Gastroesophageal sphincter (tissue), 4 donors: ENCODE data around the gene TCEAL6. TPM values are rescaled to one million over a fixed set of nuclear protein-coding genes. Genes with fewer than 3 reads are reported as not detected.
A peak's percentile ranks its signal among the peaks of the same experiment; 100 is the strongest.
"Not testable (repeated sequence)": the region's sequence is repeated elsewhere in the genome, so short reads cannot be mapped to it uniquely, and the experiment has no call there.

Experiments used
- ATAC-seq: fragments of 150-250 bp; one replicate; pipeline ENCODE4 v1.9.1; 2016; ENCODE audit warnings: mild to moderate bottlenecking, moderate library complexity
- H3K27ac ChIP-seq, 4 donors: fragments of 200-600 bp; sonication (generic) in 3 of 4; 1 replicate in 3 of 4; 2 replicates in 1 of 4; pipeline ENCODE4 v1.5.1; 2016 to 2019
- H3K27me3 ChIP-seq: fragments of 200-600 bp; sonication (generic); one replicate; pipeline ENCODE4 v1.5.1; 2019
- H3K36me3 ChIP-seq, 2 donors: fragments of 200-600 bp; sonication (generic); one replicate each; pipeline ENCODE4 v1.5.1; 2019; ENCODE audit warnings: control low read depth in 1 of 2
- H3K4me1 ChIP-seq, 3 donors: fragments of 200-600 bp; sonication (generic); 1 replicate in 2 of 3; 2 replicates in 1 of 3; pipeline ENCODE4 v1.5.1; 2016 to 2019; ENCODE audit warnings: control low read depth in 2 of 3
- H3K4me3 ChIP-seq, 2 donors: fragments of 200-600 bp; sonication (generic); one replicate each; pipeline ENCODE4 v1.5.1; 2019; ENCODE audit warnings: mild to moderate bottlenecking in 1 of 2, moderate library complexity in 1 of 2
- H3K9me3 ChIP-seq, 3 donors: fragments of 200-600 bp; sonication (generic); one replicate each; pipeline ENCODE4 v1.5.1; 2017 to 2019; ENCODE audit warnings: control low read depth in 2 of 3
- EP300 ChIP-seq: sonication (generic); formaldehyde crosslinking; IDR thresholded peaks from one replicate; pipeline ENCODE4 v1.6.1; 2017; ENCODE audit warnings: antibody characterized with exemption, mild to moderate bottlenecking
- POLR2A ChIP-seq, 2 donors: fragments of 450-650 bp; IDR thresholded peaks; one replicate each; pipeline ENCODE4 v1.6.1; 2017; ENCODE audit warnings: antibody characterized with exemption in 2 of 2, mild to moderate bottlenecking in 2 of 2, moderate library complexity in 1 of 2
- POLR2AphosphoS5 ChIP-seq: sonication (generic); formaldehyde crosslinking; IDR thresholded peaks from one replicate; pipeline ENCODE4 v1.6.1; 2017; ENCODE audit warnings: antibody characterized with exemption
- WGBS, 2 donors: methylation state at CpG; one replicate each; pipeline ENCODE4 v1.1.5; 2018; ENCODE audit warnings: low coverage in 1 of 2; 5-methylcytosine and 5-hydroxymethylcytosine counted together
- total RNA-seq, 4 donors: library from RNA; depleted of rRNA; stranded (reverse); fragments of >200 nt; gene quantifications; one replicate each; pipeline ENCODE4 v1.1.0, GENCODE V29; 2016
- TF ChIP-seq, protein P1 (sequence below), 4 experiments: fragments of 200-600 bp in 2 of 4; fragments of 450-650 bp in 2 of 4; sonication (generic) in 1 of 4; IDR thresholded peaks; one replicate each; pipeline ENCODE4 v1.5.1; 2017 to 2019; ENCODE audit warnings: antibody characterized with exemption in 4 of 4, mild to moderate bottlenecking in 2 of 4, moderate library complexity in 2 of 4

Gene TCEAL6
- total RNA-seq, 4 donors from 2014 or later, result 0.39 to 1.3 TPM; not detected in 2

DNA sequence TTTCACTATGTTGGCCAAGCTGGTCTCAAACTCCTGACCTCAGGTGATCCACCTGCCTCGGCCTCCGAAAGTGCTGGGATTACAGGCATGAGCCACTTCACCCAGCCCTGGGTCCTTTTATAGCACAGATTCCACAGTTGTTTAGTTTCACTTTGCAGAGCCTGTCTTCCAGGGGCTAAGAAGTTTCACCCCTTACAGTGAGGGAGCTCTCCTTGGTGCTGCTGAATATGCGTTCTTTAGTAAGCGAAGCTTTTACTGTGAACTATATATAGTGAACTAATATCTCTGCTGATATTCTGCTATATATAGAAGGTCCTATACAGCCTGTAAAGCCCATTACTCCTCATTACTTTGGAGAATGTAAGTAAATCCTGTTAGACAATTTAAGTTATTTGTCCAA lies 4.2 kb downstream of the TCEAL6 start:
- 31 to 50% methylated on average over 2 to 4 of the region's 4 CpGs for WGBS, 2 donors
- H3K4me1 ChIP-seq, result no peaks in the 10 kb centered on the region
- no peak overlapping the region for H3K27ac ChIP-seq
- H3K27me3 ChIP-seq, result peaks cover 15% of the 10 kb centered on the region
- ATAC-seq, result no peak
- no peak overlapping the region for H3K4me3 ChIP-seq
- no peak for TF ChIP-seq POLR2A (IDR thresholded peaks at IDR 0.05)
- TF ChIP-seq POLR2AphosphoS5, result no peak
- TF ChIP-seq EP300, result no peak
- TF ChIP-seq, protein P1, sequence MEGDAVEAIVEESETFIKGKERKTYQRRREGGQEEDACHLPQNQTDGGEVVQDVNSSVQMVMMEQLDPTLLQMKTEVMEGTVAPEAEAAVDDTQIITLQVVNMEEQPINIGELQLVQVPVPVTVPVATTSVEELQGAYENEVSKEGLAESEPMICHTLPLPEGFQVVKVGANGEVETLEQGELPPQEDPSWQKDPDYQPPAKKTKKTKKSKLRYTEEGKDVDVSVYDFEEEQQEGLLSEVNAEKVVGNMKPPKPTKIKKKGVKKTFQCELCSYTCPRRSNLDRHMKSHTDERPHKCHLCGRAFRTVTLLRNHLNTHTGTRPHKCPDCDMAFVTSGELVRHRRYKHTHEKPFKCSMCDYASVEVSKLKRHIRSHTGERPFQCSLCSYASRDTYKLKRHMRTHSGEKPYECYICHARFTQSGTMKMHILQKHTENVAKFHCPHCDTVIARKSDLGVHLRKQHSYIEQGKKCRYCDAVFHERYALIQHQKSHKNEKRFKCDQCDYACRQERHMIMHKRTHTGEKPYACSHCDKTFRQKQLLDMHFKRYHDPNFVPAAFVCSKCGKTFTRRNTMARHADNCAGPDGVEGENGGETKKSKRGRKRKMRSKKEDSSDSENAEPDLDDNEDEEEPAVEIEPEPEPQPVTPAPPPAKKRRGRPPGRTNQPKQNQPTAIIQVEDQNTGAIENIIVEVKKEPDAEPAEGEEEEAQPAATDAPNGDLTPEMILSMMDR (IDR thresholded peaks at IDR 0.05), result no peak
- no peaks in the 10 kb centered on the region for H3K36me3 ChIP-seq
- H3K9me3 ChIP-seq, result no peaks in the 10 kb centered on the region

DNA sequence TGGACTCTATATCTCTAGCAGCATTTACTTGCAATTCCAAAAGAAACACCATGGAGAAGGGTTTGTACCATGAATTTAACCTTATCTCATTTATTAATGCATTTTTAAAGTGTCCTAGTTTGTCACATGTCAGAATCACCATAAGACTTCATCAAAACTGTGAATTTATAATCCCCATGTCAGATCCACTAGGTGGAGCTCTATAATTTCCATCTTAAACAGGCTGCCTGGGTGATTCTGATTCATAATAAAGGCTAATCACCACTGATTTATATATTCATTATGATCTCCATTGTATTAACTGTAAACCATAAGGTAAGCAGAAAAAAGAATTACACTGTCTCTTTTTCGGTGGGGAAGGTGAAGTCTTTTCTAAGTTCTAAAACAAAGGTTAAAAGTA lies 12.8 kb downstream of the TCEAL6 start:
- WGBS, 2 donors, result 29 to 33% methylated on average over 1 of the region's 1 CpG
- ATAC-seq, result no peak
- TF ChIP-seq POLR2A (IDR thresholded peaks at IDR 0.05) (no peak), EP300 (no peak), POLR2AphosphoS5 (no peak)
- TF ChIP-seq, protein P1 (IDR thresholded peaks at IDR 0.05), result peak in 1 of 4 experiments; percentile 36
- H3K27me3 ChIP-seq, result no peaks in the 10 kb centered on the region
- H3K9me3 ChIP-seq, result no peaks in the 10 kb centered on the region
- H3K36me3 ChIP-seq, result no peaks in the 10 kb centered on the region
- H3K4me1 ChIP-seq, result no peaks in the 10 kb centered on the region
- H3K4me3 ChIP-seq, result no peak overlapping the region
- H3K27ac ChIP-seq, result no peak overlapping the region

DNA sequence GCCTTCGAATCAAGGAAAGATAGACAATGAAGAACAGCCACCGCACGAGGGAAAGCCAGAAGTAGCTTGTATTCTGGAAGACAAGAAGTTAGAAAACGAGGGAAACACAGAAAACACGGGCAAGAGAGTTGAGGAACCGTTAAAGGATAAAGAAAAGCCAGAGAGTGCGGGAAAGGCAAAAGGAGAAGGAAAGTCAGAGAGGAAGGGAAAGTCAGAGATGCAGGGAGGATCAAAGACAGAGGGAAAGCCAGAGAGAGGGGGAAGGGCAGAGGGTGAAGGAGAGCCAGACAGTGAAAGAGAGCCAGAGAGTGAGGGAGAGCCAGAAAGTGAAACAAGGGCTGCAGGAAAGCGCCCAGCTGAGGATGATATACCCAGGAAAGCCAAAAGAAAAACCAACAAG lies 15.4 kb downstream of the TCEAL6 start:
- no peaks in the 10 kb centered on the region for H3K36me3 ChIP-seq
- no peaks in the 10 kb centered on the region for H3K27me3 ChIP-seq
- no peak overlapping the region for H3K4me3 ChIP-seq
- TF ChIP-seq POLR2AphosphoS5 (no peak), POLR2A (IDR thresholded peaks at IDR 0.05) (no peak), EP300 (no peak)
- TF ChIP-seq, protein P1 (IDR thresholded peaks at IDR 0.05), result no peak
- no peaks in the 10 kb centered on the region for H3K4me1 ChIP-seq
- peak overlapping the region in 3 of 4 donors; percentile 75 to 80 (median 77) for H3K27ac ChIP-seq
- H3K9me3 ChIP-seq, result no peaks in the 10 kb centered on the region
- no peak for ATAC-seq
- 36 to 39% methylated on average over 7 to 8 of the region's 8 CpGs for WGBS, 2 donors

DNA sequence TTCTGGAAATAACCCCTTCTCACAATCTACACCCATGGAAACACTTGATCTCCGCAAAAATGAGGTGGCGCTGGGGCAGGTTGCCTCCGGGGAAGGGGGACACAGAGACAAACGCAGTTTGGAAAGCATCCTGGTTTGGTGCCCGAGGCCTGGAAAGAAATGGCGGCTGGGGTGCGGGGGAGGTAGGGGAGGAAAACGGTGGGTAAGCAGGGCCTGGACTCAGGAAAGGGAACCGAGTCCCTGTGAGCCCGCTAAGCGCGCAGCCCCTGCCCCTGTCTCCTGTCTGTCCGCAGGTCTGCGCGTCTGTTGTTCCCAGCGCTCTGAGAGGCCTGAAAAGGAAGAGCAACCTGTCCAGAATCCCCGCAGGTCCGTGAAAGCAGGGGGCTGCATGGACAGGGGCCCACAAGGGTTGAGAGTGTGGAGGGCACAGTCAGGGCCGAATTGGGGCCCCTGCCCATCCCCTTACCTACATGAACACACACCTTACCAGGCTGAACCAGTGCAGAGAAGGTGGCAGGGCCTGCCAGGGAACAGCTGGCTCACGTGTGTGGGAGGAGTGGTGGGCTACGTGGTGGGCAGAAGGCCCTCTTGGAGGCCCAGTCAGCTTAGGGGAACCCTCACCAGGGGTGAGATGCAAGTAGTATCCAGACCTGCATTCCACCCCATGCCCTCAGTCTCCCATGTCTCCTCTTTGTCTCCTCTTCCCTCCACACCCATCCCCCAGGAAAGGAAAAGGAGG lies 16.0 kb downstream of the TCEAL6 start:
- WGBS, 2 donors, result 30% methylated on average over 3 of the region's 21 CpGs; no CpG with 5 or more reads in 1 of the 2 donors

DNA sequence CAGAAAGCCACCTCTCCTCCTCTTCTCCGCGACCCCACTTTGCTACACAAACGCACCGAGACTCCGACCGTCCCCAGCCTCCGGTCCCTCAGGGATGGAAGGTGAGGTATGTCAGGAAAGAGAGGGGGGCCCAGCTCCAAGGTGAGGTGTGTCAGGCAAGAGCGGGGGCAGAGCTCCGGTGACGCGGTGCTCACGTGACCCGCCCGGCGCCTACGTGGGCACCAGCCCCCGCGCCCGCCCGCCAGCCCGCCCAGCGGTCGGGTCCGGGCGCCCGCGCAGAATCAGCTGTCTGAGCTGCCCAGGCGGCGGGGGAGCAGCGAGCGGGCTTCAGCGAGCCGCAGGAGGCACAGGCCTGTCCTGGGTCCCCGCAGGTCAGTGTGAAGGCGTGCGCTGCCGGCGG lies 16.8 kb downstream of the TCEAL6 start, which contains the start of gene TCEAL2:
TSS of gene TCEAL2 (plus strand) at position 244 of the 400 bp plus-strand sequence. CDS start 1,152 bp downstream, outside the sequence.
- H3K27me3 ChIP-seq, H3K36me3 ChIP-seq, H3K9me3 ChIP-seq, H3K4me1 ChIP-seq: not testable (repeated sequence)
- ATAC-seq, result peak; percentile 86
- Histone ChIP-seq H3K27ac (peak within 1 kb of the TSS; percentile 59 to 80 (median 76)), H3K4me3 (peak within 1 kb of the TSS; percentile 49 to 69)
- WGBS, 2 donors, result no CpG with 5 or more reads among the region's 38 CpGs

More for the DNA sequence above, 16.0 kb downstream of the TCEAL6 start:
- H3K36me3 ChIP-seq, H3K27me3 ChIP-seq, H3K4me1 ChIP-seq, ATAC-seq, H3K9me3 ChIP-seq: not testable (repeated sequence)
- H3K4me3 ChIP-seq, result peak overlapping the region; percentile 49 to 69
- H3K27ac ChIP-seq, result peak overlapping the region; percentile 43 to 80 (median 76)

DNA sequence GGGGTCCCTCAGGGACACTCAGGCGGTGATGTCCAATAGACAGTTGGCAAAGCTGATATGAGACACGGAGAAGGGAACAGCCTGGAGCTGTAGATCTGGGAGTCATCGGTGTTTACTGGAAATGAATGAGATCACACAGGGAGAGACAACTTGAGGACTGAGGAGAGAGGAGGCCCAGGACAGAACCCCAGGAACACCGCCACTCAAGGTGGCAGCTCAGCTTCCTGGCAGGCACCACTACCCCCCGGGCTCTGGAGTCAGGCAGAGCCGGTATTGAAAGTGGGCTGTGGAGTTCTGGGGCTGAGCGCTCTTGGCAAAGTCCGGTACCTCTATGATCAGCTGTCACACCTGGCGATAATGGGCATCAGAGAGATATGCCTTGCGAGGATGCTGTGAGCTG lies 17.3 kb downstream of the TCEAL6 start:
- H3K27me3 ChIP-seq, H3K4me1 ChIP-seq, H3K36me3 ChIP-seq, H3K9me3 ChIP-seq: not testable (repeated sequence)
- ATAC-seq, result peak; percentile 54
- peak overlapping the region; percentile 38 to 49 for H3K4me3 ChIP-seq
- WGBS, 2 donors, result 40% methylated on average over 1 of the region's 10 CpGs; no CpG with 5 or more reads in 1 of the 2 donors
- H3K27ac ChIP-seq, result peak overlapping the region; percentile 49 to 80 (median 67)
